Measurements from ENCODE around the gene ASPSCR1.
"Not testable (repeated sequence)": the region's sequence is repeated elsewhere in the genome, so short reads cannot be mapped to it uniquely, and the experiment has no call there.

Gene ASPSCR1

DNA sequence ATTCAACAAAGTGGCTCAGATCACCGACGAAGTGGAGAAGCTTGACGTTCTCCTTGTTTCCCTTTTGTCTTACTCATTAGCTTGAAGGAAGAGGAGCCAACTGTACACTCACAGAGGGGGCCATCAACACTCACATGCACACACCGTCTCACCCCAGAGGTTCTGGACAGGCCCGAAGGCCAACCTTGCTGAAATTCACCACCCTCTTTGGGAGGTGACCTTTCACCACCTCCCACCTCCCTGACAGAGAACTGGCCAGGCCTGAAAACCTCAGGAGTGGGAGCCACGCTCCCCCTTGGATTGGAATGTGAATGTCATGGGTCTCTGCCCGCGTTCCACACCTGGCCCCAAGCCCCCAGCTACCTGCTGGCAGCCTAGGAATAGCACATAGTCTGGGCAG lies 58.1 kb downstream of the ASPSCR1 start:
- no peak for DNase-seq
- intact Hi-C loops (cut with DNase I) = no loop called here

DNA sequence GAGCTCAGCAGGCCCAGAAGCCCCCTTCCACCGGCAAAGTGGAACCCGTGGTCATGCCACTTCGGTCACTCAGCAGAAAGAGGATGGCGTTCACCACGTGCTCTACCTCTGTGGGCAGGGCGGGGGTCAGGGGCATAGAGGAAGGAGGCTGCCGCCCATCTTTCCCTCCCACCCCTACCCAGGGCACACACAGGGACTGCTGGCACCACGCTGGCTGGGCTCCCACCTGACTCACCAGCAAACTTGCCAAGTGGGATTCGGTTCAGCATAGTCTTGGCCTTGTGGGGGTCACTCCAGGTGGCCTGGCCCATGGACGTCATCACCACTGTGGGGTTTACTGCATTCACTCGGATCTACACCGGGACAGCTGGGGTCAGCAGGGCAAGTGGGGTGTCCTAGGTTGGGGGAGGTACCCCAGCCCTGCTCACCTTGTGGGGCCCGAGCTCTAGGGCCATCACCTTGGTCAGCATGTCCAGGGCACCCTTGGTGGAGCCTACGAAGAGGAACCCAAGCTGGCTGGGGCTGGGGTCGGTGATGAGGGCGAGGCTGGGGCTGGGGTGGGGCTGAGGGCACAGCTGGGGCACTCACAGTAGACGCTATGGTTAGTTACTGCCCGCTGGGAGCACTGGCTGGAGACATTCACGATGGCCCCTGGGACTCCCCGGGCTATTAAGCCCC lies 58.7 kb downstream of the ASPSCR1 start:
- intact Hi-C loops (cut with DNase I) = no loop called here
- DNase-seq = no peak

DNA sequence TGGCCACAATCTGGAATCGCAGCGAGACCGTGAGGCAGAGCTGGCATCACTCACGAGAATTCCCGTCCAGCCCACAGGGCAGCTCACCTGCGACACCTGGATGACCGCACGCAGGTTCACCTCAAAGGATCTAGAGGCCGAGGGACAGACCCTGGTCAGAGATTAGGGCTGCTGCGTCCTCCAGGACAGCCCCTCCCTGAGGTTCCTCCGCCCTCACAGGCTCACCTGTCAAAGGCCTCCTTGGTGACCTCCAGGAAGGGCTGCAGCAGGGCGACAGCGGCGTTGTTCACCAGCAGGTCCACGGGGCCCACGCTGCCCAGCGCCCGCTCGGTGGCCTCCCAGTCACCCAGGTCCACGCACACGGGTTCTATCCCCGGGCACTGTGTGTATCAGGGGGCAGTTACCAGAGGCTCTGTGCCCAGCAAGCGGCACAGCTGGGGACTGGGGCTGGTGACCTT lies 59.2 kb downstream of the ASPSCR1 start:
- intact Hi-C loops (cut with DNase I) = no loop called here
- no peak for DNase-seq

DNA sequence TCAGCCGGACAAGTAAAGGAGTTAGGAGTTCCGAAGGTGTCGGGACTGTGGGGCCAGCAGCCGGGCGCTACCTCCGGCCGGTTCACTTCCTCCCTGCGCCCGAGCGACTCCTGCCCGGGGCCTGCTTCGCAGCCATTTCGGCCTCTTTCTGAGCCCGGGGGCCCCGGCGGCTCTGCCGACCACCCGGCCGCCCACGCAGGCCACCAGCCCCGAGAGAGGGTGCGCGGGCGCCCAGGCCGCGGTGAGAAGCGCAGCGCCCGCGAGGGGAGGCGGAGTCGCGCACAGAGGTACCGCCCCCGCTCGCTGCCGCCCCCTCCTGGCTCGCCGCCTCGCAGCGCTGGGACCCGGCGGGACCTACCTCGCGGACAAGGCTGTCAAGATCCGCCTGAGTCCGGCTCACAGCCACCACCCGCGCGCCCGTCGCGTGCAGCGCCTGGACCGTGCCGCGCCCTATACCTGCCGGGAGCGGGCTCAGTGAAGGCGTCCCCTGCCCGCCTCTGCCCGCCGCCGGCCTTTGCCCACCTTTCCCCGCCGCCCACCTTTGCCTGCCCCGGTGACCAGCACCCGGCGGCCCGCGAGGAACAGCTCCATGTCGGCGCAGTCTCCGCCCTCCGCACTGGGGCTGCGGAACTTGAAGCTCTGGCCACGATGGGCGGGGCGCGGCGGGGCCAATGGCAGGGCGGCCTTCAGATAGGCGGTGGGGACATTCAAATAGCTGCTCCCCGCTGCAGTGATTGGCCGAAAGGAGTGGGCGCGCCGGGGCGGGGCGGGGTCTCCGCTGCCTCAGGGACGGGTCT lies 59.9 kb downstream of the ASPSCR1 start, which contains the start of gene DCXR:
Gene DCXR, minus strand, starts transcription at position 606 of the 797 bp plus-strand sequence. Its CDS starts 15 bp downstream, at position 591.
- intact Hi-C loops (cut with DNase I) = no loop called here
- DNase-seq = peak; percentile 95 to 100 (median 98)

DNA sequence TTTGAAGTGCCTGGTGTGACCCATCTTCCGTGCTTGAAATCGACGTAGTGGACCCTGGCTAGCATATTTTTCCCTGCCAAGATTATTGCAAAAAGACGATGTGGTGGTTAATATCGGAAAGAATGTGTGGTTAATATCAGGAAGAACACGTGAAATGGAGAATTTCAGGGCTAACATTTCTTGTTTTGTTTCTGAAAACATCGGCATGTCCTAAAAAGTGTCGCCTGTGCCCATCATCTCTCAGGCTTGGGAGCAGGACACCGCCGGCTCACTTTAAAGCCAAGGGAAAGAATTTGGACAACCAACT lies 60.4 kb downstream of the ASPSCR1 start:
- no peak for DNase-seq
- intact Hi-C loops (cut with DNase I) = no loop called here

DNA sequence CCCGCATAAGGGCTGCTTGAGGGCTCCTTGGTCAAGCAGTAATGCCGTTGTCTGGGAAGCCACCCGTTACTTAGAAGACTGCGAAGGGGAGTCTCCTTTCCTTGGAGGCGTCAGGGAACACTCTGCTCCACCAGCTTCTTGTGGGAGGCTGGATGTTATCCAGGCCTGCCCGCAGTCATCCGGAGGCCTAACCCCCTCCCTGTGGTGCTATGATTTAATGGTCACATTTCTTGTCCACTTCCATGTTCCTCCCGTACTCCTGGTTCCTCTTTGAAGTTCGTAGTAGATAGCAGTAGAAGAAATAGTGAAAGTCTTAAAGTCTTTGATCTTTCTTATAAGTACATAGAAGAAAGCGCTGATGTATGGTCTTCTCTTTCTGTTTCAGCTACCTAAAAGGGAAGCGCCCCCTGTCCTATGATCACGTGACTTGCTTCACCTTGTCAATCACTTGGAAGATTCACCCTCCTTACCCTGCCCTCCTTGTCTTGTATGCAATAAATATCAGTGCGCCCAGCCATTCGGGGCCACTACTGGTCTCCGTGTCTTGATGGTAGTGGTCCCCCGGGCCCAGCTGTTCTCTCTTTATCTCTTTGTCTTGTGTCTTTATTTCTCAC lies 61.5 kb downstream of the ASPSCR1 start:
- not testable (repeated sequence) for DNase-seq

GRCh38 chr17:82039695-82040299 lies 62.4 kb downstream of the ASPSCR1 start:
- intact Hi-C loops (cut with DNase I) = no loop called here
- no peak for DNase-seq

More for the DNA sequence above, 61.5 kb downstream of the ASPSCR1 start:
- intact Hi-C loops (cut with DNase I) = not testable (repeated sequence)

DNA sequence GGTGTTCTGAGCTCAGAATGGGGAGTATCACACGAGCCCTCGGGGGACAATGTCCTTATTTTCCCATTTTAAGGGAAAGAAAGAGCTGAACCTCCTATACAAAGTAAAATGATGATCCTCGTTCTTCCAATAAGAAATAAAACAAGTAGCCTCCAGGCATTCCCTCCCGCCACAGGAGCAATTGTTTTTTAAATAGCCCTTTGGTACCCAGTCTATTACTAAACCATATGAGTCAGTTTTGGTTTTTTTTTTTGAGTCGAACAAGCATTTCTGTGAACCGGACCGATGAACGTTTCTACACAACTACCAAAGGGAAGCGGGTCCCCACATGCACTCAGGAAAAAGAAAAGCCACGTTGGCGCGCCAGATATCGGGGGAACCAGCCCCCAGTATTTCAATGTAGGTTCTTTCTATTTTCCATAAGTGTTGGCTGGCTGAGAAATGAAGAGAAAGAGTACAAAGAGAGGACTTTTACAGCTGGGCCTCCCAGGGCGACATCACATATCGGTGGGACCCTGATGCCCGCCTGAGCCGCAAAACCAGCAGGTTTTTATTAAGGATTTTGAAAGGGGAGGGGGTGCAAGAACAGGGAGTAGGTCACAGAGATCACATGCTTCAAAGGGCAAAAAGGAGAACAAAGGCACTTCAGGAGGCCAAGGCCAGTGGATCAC lies 63.9 kb downstream of the ASPSCR1 start:
- intact Hi-C loops (cut with DNase I) = no loop called here
- DNase-seq = no peak

- no peak for DNase-seq
Measured at GRCh38 chr17:82042649-82043048, 65.2 kb downstream of the ASPSCR1 start.

DNA sequence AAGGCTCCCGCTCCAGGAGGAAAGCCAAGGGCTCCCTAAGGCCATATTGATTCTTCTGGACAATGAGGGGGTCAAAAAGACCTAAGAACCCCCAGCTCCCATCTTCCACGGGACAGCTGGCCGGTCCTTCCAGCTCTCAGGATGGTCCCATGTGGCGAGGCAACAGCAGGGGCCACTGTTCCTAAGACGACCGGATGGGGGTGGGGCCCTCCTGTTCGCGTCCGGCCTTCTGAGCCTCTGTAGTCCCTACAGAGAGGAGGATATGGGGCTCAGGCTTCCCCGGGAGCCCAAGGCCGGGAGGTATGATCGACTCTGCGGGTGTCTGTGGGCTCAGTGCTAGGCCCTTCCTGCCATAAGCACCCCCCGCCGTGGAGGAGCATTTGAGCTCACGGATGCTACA lies 66.1 kb downstream of the ASPSCR1 start:
- no peak for DNase-seq

More at GRCh38 chr17:82042649-82043048, 65.2 kb downstream of the ASPSCR1 start:
- intact Hi-C loops (cut with DNase I) = no loop called here

DNA sequence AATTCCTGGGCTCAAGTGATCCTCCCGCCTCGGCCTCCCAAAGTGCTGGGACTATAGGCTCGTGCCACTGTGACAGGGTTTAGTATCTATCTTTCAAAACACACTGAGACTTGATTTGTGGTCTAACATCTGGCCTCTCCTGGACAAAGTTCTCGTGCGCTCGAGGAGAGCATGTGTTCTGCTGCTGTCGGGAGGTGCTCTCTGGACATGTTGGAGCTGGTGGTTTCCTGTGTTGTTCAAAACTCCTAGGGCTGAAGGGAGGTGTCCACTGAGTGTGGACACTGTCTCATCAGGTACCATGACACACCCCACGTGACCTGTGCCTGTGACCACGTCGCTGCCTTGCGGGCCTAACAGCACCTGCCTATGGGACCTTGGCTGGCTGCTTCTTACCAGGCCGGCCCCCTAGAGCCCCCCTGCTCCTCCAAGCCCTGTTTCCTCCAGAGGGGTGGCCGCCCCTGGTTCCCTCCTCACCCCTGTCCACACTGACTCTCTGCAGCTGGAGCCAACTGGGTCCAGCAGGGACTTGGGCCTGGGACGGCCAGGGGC lies 68.6 kb downstream of the ASPSCR1 start:
- DNase-seq = no peak
- intact Hi-C loops (cut with DNase I) = no loop called here

More for the DNA sequence above, 66.1 kb downstream of the ASPSCR1 start:
- intact Hi-C loops (cut with DNase I) = no loop called here

GRCh38 chr17:82046903-82047302 lies 69.5 kb downstream of the ASPSCR1 start:
- DNase-seq = no peak
- intact Hi-C loops (cut with DNase I) = no loop called here

DNA sequence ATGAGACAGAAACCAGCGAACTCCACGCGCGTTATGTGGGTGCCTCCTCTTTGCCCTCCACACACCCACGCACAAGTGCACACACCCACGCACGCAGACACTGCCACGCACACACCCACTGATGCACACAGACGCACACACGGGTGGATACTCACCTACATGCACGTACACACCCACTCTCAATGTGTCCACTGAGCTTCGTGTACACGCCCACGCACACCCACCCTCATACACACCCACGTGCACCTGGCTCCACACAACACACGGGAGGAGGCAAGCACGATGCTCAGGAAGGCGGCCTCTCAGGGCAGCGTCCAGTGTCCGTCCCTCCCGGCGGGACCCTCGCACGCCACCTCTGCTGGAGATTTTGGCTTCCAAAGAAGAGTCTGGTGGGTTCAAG lies 70.0 kb downstream of the ASPSCR1 start:
- intact Hi-C loops (cut with DNase I) = no loop called here
- DNase-seq = no peak

DNA sequence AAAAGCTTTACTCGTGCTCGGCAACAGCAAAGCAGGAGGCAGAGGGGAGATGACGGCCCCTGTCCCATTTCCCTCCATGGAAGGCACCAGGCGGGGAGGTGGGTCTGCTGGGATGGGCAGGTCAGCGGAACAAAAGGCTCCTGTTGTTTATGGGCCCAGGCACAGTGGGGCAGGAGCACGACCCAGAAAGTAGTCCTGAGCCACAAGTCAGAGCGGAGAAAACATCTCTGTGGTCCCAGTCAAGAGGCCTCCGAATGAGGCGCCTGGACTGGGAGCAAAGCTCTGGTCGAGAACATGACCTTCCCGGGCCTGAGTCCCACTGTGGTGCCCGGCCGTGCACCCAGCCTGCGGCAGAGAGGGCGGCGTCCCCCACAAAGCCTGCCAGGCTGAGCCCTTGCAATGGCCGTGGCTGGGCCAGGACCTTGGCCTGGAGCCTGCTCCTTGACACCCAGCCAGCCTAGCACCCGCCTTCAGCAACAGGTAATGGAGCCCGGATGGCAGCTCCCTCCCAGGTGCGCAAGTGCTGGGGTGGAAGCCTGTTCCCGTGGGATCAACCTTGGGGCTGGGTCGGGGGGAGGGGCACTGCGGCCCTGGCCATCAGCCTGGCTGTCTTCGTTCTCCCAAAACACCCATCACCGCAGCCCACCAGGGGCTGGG lies 70.6 kb downstream of the ASPSCR1 start:
- intact Hi-C loops (cut with DNase I) = no loop called here
- no peak for DNase-seq

- intact Hi-C loops (cut with DNase I) = no loop called here
- no peak for DNase-seq
Measured at GRCh38 chr17:82048571-82048971, 71.1 kb downstream of the ASPSCR1 start.

GRCh38 chr17:82049106-82049505 lies 71.7 kb downstream of the ASPSCR1 start:
- peak in 1 of 10 donors; percentile 0 for DNase-seq
- intact Hi-C loops (cut with DNase I) = no loop called here

DNA sequence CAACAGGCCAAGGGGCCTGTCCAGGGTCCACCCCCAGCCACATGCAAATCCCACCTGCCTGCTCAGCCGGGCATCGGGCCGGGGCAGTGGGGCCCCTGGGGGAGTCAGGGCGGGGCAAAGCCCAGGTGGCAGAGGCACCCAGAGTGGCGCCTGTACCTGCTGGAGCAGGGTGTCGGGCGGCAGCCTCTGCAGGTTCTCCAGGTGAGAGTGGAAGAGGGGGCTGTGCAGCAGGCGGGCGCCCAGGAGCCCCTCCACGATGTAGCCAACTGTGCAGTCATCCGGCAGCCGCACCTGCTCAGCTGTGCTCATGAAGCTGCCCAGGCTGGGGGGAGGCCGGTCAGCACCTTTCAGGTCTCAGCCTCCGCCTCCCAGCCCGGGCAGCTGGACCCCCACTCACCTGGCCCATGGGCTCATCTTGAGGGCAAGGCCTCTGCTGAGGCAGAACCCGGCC lies 72.1 kb downstream of the ASPSCR1 start:
- intact Hi-C loops (cut with DNase I) = no loop called here
- peak in 2 of 10 donors; percentile 5 to 86 for DNase-seq

GRCh38 chr17:82050152-82050760 lies 72.8 kb downstream of the ASPSCR1 start:
- intact Hi-C loops (cut with DNase I) = no loop called here
- DNase-seq = peak in 2 of 10 donors; percentile 4 to 65
